DOHH2 (cell line): ENCODE data around the gene EEF1E1.

ENCODE experiments used
- EZH2phosphoT487 ChIP-seq: fragments of 200-600 bp; sonication (generic); IDR thresholded peaks from 2 replicates; pipeline ENCODE4 v1.6.1; 2017; ENCODE audit warnings: borderline replicate concordance, mild to moderate bottlenecking, antibody characterized with exemption, low read length, moderate library complexity, mixed read lengths
- TF ChIP-seq, protein P1 (sequence below): fragments of 200-600 bp; sonication (generic); IDR thresholded peaks from one replicate; pipeline ENCODE4 v1.5.1; 2014; ENCODE audit warnings: antibody characterized with exemption, mild to moderate bottlenecking, low read depth, low read length; ENCODE audit not compliant: poor library complexity, severe bottlenecking

GRCh38 chr6:8063761-8064637 lies 38.3 kb downstream of the EEF1E1 start, which contains the start of gene BLOC1S5:
- TF ChIP-seq, protein P1, sequence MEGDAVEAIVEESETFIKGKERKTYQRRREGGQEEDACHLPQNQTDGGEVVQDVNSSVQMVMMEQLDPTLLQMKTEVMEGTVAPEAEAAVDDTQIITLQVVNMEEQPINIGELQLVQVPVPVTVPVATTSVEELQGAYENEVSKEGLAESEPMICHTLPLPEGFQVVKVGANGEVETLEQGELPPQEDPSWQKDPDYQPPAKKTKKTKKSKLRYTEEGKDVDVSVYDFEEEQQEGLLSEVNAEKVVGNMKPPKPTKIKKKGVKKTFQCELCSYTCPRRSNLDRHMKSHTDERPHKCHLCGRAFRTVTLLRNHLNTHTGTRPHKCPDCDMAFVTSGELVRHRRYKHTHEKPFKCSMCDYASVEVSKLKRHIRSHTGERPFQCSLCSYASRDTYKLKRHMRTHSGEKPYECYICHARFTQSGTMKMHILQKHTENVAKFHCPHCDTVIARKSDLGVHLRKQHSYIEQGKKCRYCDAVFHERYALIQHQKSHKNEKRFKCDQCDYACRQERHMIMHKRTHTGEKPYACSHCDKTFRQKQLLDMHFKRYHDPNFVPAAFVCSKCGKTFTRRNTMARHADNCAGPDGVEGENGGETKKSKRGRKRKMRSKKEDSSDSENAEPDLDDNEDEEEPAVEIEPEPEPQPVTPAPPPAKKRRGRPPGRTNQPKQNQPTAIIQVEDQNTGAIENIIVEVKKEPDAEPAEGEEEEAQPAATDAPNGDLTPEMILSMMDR = no peak
- TF ChIP-seq EZH2phosphoT487 = no peak
